Sigmoid colon (tissue), 4 donors: ENCODE data around the gene SPATC1L.

Source experiments
- CTCF ChIP-seq, 4 experiments: fragments of 450-650 bp in 3 of 4; fragments of 200-600 bp in 1 of 4; IDR thresholded peaks; one replicate each; pipeline ENCODE4 v1.5.1; 2016 to 2019; ENCODE audit warnings: antibody characterized with exemption in 4 of 4, mild to moderate bottlenecking in 3 of 4, moderate library complexity in 2 of 4
- EP300 ChIP-seq, 4 donors: sonication (generic); formaldehyde crosslinking; IDR thresholded peaks; one replicate each; pipeline ENCODE4 v1.6.1; 2017; ENCODE audit warnings: antibody characterized with exemption in 4 of 4
- POLR2A ChIP-seq, 2 donors: fragments of 450-650 bp; IDR thresholded peaks; one replicate each; pipeline ENCODE4 v1.6.1; 2016; ENCODE audit warnings: antibody characterized with exemption in 2 of 2, mild to moderate bottlenecking in 2 of 2, moderate library complexity in 2 of 2
- POLR2AphosphoS5 ChIP-seq, 4 donors: sonication (generic); formaldehyde crosslinking; IDR thresholded peaks; one replicate each; pipeline ENCODE4 v1.6.1; 2017; ENCODE audit warnings: antibody characterized with exemption in 4 of 4

- TF ChIP-seq CTCF (IDR thresholded peaks at IDR 0.05) (no peak), POLR2A (IDR thresholded peaks at IDR 0.05) (no peak), POLR2AphosphoS5 (IDR thresholded peaks at IDR 0.05) (no peak), EP300 (IDR thresholded peaks at IDR 0.05) (no peak)
Measured at GRCh38 chr21:46216132-46216747, 32.0 kb upstream of the SPATC1L start.
